Measurements from ENCODE around the gene POLE2.
"Not testable (repeated sequence)": the region's sequence is repeated elsewhere in the genome, so short reads cannot be mapped to it uniquely, and the experiment has no call there.

DNA sequence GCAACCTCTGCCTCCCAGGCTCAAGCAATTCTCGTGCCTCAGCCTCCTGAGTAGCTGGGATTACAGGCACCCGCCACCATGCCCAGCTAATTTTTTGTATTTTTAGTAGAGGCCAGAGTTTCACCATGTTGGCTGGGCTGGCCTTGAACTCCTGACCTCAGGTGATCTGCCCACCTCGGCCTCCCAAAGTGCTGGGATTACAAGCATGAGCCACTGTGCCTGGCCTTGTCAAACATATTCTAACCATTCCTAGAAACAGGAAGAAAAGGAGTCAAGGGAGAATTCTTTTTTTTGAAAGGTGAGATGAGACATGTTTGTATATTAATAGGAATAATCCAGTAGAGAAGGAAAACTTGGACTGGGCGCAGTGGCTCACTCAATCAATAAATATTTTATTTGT, 16.5 kb upstream of the POLE2 start:
- TF ChIP-seq, protein P1, sequence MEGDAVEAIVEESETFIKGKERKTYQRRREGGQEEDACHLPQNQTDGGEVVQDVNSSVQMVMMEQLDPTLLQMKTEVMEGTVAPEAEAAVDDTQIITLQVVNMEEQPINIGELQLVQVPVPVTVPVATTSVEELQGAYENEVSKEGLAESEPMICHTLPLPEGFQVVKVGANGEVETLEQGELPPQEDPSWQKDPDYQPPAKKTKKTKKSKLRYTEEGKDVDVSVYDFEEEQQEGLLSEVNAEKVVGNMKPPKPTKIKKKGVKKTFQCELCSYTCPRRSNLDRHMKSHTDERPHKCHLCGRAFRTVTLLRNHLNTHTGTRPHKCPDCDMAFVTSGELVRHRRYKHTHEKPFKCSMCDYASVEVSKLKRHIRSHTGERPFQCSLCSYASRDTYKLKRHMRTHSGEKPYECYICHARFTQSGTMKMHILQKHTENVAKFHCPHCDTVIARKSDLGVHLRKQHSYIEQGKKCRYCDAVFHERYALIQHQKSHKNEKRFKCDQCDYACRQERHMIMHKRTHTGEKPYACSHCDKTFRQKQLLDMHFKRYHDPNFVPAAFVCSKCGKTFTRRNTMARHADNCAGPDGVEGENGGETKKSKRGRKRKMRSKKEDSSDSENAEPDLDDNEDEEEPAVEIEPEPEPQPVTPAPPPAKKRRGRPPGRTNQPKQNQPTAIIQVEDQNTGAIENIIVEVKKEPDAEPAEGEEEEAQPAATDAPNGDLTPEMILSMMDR (conservative IDR thresholded peaks at IDR 0.05 in 1 of 2, IDR thresholded peaks at IDR 0.05 in 1 of 2; ENCODE audit: low read depth in 1 of 2, low read length in 2 of 2), result not testable (repeated sequence)
- TF ChIP-seq EZH2 (IDR thresholded peaks at IDR 0.05; ENCODE audit: low read length, missing control alignments), result not testable (repeated sequence)
